ENCODE data around the gene LOC128125822.
"Not testable (repeated sequence)": the region's sequence is repeated elsewhere in the genome, so short reads cannot be mapped to it uniquely, and the experiment has no call there.

LOC128125822 gene

DNA sequence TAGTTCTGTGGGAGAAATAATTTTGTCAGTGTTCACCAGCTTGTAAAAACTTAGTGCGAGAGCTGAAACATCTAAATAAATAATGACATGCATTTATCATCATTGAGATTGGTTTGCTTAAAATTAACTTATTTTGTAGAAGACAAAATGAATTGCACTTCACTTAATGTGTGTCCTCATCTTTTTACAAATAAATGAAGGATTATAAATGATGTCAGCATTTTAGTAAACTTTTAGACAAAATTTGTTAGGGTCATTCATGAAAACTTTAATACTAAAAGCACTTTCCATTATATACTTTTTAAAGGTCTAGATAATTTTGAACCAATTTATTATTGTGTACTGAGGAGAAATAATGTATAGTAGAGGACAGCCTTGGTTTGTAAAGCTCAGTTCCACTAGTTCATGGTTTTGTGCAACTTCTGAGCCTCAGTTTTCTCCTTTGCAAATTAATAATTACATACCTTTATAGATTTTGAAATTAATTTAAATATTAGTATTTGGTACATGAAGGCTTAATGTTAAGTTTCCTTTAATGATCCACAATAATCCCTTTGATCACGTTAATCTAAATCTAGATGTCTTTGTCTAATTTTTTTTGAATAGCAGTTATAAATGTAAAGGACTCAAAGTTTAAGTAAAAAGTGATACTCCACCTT lies 9.2 kb downstream of the LOC128125822 start:
- H3K9ac ChIP-seq (ENCODE audit: low read length): no peak overlapping the region
- no peak overlapping the region for H3K4me2 ChIP-seq (ENCODE audit: low read length)
- no peak overlapping the region for H3K4me3 ChIP-seq (ENCODE audit: low read length)
- H3K36me3 ChIP-seq (replicated peaks; ENCODE audit: low read depth, low read length): peaks cover 64% of the 10 kb centered on the region
- H3K79me2 ChIP-seq (ENCODE audit: low read length): peaks cover 11% of the 10 kb centered on the region
- TF ChIP-seq, protein P1, sequence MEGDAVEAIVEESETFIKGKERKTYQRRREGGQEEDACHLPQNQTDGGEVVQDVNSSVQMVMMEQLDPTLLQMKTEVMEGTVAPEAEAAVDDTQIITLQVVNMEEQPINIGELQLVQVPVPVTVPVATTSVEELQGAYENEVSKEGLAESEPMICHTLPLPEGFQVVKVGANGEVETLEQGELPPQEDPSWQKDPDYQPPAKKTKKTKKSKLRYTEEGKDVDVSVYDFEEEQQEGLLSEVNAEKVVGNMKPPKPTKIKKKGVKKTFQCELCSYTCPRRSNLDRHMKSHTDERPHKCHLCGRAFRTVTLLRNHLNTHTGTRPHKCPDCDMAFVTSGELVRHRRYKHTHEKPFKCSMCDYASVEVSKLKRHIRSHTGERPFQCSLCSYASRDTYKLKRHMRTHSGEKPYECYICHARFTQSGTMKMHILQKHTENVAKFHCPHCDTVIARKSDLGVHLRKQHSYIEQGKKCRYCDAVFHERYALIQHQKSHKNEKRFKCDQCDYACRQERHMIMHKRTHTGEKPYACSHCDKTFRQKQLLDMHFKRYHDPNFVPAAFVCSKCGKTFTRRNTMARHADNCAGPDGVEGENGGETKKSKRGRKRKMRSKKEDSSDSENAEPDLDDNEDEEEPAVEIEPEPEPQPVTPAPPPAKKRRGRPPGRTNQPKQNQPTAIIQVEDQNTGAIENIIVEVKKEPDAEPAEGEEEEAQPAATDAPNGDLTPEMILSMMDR (IDR thresholded peaks at IDR 0.05; ENCODE audit: low read depth, low read length): no peak
- TF ChIP-seq EZH2phosphoT487 (IDR thresholded peaks at IDR 0.05; ENCODE audit: low read depth): no peak
- H3K27ac ChIP-seq (ENCODE audit: low read length): no peak overlapping the region
- H3K4me1 ChIP-seq (ENCODE audit: low read length): no peaks in the 10 kb centered on the region
- peaks cover 9% of the 10 kb centered on the region for H4K20me1 ChIP-seq (ENCODE audit: insufficient read depth, low read length)
- H2AFZ ChIP-seq (ENCODE audit: low read depth, low read length): no peak overlapping the region
- no peaks in the 10 kb centered on the region for H3K27me3 ChIP-seq (ENCODE audit: low read depth, low read length)
- no peaks in the 10 kb centered on the region for H3K9me3 ChIP-seq (ENCODE audit: insufficient read depth, low read length)

DNA sequence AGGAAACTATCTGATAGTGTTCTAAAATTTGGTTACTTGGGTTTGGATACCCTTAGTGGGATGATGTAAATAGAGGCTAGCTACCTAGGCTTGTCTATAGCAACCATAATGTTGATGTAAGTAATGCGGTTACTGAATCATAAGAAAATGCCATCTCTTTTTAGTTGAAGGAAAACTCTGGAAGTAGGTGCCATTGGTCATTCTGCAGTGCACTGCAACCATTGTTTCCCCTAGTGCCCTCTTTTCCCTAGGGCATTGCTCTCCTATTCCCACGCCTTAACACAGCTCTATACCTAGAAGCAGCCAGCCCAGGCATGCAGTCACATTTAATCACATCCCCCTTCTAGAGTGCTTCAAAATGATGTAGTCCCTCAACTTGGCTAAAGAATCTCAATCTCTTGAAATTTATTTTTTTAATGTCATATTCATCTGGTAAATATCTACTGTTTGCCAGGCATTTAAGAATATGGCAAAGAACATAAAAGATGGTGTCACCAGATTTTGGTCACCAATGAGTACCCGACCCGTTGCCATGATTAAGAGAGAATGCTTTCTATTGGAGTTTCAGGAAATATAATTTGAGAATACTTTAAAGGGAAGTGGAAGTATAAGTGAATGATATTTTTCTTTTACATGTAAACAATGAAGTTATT lies 10.4 kb downstream of the LOC128125822 start:
- no peak overlapping the region for H3K4me2 ChIP-seq (ENCODE audit: low read length)
- no peaks in the 10 kb centered on the region for H3K9me3 ChIP-seq (ENCODE audit: insufficient read depth, low read length)
- H3K4me1 ChIP-seq (ENCODE audit: low read length): no peaks in the 10 kb centered on the region
- H3K27me3 ChIP-seq (ENCODE audit: low read depth, low read length): no peaks in the 10 kb centered on the region
- H3K36me3 ChIP-seq (replicated peaks; ENCODE audit: low read depth, low read length): peaks cover 55% of the 10 kb centered on the region
- no peaks in the 10 kb centered on the region for H4K20me1 ChIP-seq (ENCODE audit: insufficient read depth, low read length)
- no peak overlapping the region for H3K4me3 ChIP-seq (ENCODE audit: low read length)
- no peak overlapping the region for H2AFZ ChIP-seq (ENCODE audit: low read depth, low read length)
- TF ChIP-seq EZH2phosphoT487 (IDR thresholded peaks at IDR 0.05; ENCODE audit: low read depth): no peak
- TF ChIP-seq, protein P1 (IDR thresholded peaks at IDR 0.05; ENCODE audit: low read depth, low read length): no peak
- no peaks in the 10 kb centered on the region for H3K79me2 ChIP-seq (ENCODE audit: low read length)
- H3K9ac ChIP-seq (ENCODE audit: low read length): no peak overlapping the region
- H3K27ac ChIP-seq (ENCODE audit: low read length): no peak overlapping the region

DNA sequence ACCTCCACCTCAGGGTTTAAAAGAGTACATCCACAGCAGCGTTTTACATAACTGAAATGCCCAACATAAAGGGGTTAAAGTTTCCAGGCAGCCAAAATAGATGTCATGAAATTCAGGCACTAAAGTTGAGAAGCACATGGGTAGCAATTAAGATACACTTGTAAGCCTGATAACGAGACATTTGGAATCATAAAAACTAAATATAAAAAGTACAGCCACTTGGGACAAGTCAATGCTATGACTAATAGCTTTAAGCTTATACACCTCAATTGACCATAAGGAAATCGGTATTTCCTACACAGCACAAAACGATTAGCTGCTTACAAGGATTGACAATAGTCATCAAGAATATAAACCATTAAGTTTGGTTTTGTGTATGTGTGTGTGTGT lies 11.8 kb downstream of the LOC128125822 start:
- no peak for TF ChIP-seq EZH2phosphoT487 (IDR thresholded peaks at IDR 0.05; ENCODE audit: low read depth)
- TF ChIP-seq, protein P1 (IDR thresholded peaks at IDR 0.05; ENCODE audit: low read depth, low read length): no peak

DNA sequence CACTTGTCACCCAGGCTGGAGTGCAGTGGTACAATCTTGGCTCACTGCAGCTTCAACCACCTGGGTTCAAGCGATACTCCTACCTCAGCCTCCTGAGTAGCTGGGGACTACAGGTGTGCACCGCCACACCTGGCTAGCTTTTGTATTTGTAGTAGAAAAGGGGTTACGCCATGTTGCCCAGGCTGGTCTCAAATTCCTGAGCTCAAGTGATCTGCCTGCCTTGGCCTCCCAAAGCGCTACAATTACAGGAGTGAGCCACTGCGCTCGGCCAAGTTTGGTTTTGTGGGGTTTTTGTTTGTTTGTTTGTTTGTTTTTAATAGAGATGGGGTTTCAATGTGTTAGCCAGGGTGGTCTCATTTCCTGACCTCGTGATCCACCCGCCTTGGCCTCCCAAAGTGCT lies 12.3 kb downstream of the LOC128125822 start:
- Histone ChIP-seq H3K36me3 (replicated peaks; ENCODE audit: low read depth, low read length) (peaks cover 39% of the 10 kb centered on the region), H3K79me2 (ENCODE audit: low read length) (no peaks in the 10 kb centered on the region), H4K20me1 (ENCODE audit: insufficient read depth, low read length) (no peaks in the 10 kb centered on the region), H3K4me2 (ENCODE audit: low read length) (no peak overlapping the region), H2AFZ (ENCODE audit: low read depth, low read length) (no peak overlapping the region), H3K9ac (ENCODE audit: low read length) (no peak overlapping the region), H3K27ac (ENCODE audit: low read length) (no peak overlapping the region), H3K9me3 (ENCODE audit: insufficient read depth, low read length) (no peaks in the 10 kb centered on the region), H3K4me3 (ENCODE audit: low read length) (no peak overlapping the region), H3K4me1 (ENCODE audit: low read length) (no peaks in the 10 kb centered on the region), H3K27me3 (ENCODE audit: low read depth, low read length) (no peaks in the 10 kb centered on the region)
- TF ChIP-seq, protein P1 (IDR thresholded peaks at IDR 0.05; ENCODE audit: low read depth, low read length): no peak
- TF ChIP-seq EZH2phosphoT487 (IDR thresholded peaks at IDR 0.05; ENCODE audit: low read depth): no peak

More for the DNA sequence above, 11.8 kb downstream of the LOC128125822 start:
- Histone ChIP-seq H3K79me2 (ENCODE audit: low read length) (no peaks in the 10 kb centered on the region), H4K20me1 (ENCODE audit: insufficient read depth, low read length) (no peaks in the 10 kb centered on the region), H3K27me3 (ENCODE audit: low read depth, low read length) (no peaks in the 10 kb centered on the region), H3K9me3 (ENCODE audit: insufficient read depth, low read length) (no peaks in the 10 kb centered on the region), H3K4me1 (ENCODE audit: low read length) (no peaks in the 10 kb centered on the region), H3K4me2 (ENCODE audit: low read length) (no peak overlapping the region), H3K36me3 (replicated peaks; ENCODE audit: low read depth, low read length) (peaks cover 43% of the 10 kb centered on the region), H3K9ac (ENCODE audit: low read length) (no peak overlapping the region), H3K4me3 (ENCODE audit: low read length) (no peak overlapping the region), H2AFZ (ENCODE audit: low read depth, low read length) (no peak overlapping the region), H3K27ac (ENCODE audit: low read length) (no peak overlapping the region)

DNA sequence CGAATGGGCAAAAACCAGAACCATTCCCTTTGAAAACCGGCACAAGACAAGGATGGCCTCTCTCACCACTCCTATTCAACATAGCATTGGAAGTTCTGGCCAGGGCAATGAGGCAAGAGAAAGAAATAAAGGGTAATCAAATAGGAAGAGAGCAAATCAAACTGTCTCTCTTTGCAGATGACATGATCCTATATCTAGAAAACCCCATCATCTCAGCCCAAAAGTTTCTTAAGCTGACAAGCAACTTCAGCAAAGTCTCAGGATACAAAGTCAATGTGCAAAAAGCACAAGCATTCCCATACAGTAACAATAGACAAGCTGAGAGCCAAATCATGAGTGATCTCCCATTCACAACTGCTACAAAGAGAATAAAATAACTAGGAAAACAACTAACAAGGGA lies 13.4 kb downstream of the LOC128125822 start:
- H3K4me3 ChIP-seq (ENCODE audit: low read length); H3K9me3 ChIP-seq (ENCODE audit: insufficient read depth, low read length); H3K79me2 ChIP-seq (ENCODE audit: low read length); H3K9ac ChIP-seq (ENCODE audit: low read length); H3K4me2 ChIP-seq (ENCODE audit: low read length); H4K20me1 ChIP-seq (ENCODE audit: insufficient read depth, low read length); H3K4me1 ChIP-seq (ENCODE audit: low read length); H3K27me3 ChIP-seq (ENCODE audit: low read depth, low read length); H2AFZ ChIP-seq (ENCODE audit: low read depth, low read length); H3K27ac ChIP-seq (ENCODE audit: low read length): not testable (repeated sequence)
- H3K36me3 ChIP-seq (replicated peaks; ENCODE audit: low read depth, low read length): peaks cover 28% of the 10 kb centered on the region
